Stimulated activated CD8-positive, alpha-beta memory T cell treated with anti-CD3 and anti-CD28 coated beads, Interleukin-7, amount 100 ng/mL, for 24 hours (primary cell): ENCODE data around the gene SBF1.
"Not testable (repeated sequence)": the region's sequence is repeated elsewhere in the genome, so short reads cannot be mapped to it uniquely, and the experiment has no call there.

Source experiments
- DNase-seq: peaks from one replicate; pipeline ENCODE4 v3.0.0-alpha.2; 2020; ENCODE audit warnings: low read depth

Gene SBF1

GRCh38 chr22:50398831-50399648 lies 75.8 kb downstream of the SBF1 start:
- DNase-seq = no peak

- not testable (repeated sequence) for DNase-seq
These were observed 77.3 kb downstream of the SBF1 start for GRCh38 chr22:50397371-50398060.

- no peak for DNase-seq
These were observed 78.0 kb downstream of the SBF1 start for GRCh38 chr22:50396751-50397370.
